Measurements from ENCODE around the gene SLFN14. TPM values are rescaled to one million over a fixed set of nuclear protein-coding genes. Genes with fewer than 3 reads are reported as not detected.

Gene SLFN14
- total RNA-seq, 1 experiment from 2014 or later = not detected

GRCh38 chr17:35578929-35579432 is 18.4 kb upstream of the SLFN14 start:
- no peak for TF ChIP-seq CTCF (IDR thresholded peaks at IDR 0.05; ENCODE audit: insufficient read depth in 1 of 2, low read depth in 1 of 2, low read length in 1 of 2, severe bottlenecking in 1 of 2, unreplicated experiment in 1 of 2)
- intact Hi-C loops (cut with micrococcal nuclease; ENCODE audit: unreplicated experiment) = loop anchor here (1.0 kb wide), 2 partner anchors 8 to 12 kb away; partner anchors contain the start of gene AP2B1
- Histone ChIP-seq H3K9me3 (no peaks in the 10 kb centered on the region), H3K36me3 (ENCODE audit: control insufficient read depth, insufficient read depth, low read length) (no peaks in the 10 kb centered on the region), H3K4me1 (peaks cover 6% of the 10 kb centered on the region), H3K27me3 (replicated peaks; ENCODE audit: control insufficient read depth, insufficient read depth, low read length) (no peaks in the 10 kb centered on the region), H3K4me3 (ENCODE audit: low read depth, low read length) (peak overlapping the region; percentile 50)
- H3K9me3 Mint-ChIP-seq (ENCODE audit: unreplicated experiment) = no peaks in the 10 kb centered on the region
- peaks cover 13% of the 10 kb centered on the region for H3K36me3 Mint-ChIP-seq (ENCODE audit: insufficient read depth, unreplicated experiment)
- TSS peak; percentile 67 for BruUV-seq (replicated peaks)
- ChIA-PET CTCF (interaction anchor here (0.7 to 1.5 kb wide), 3 partner anchors 9 to 229 kb away, joined by 3 to 6 read pairs (median 3); no protein-coding TSS in a partner anchor), POLR2A (interaction anchor here (0.6 to 3.4 kb wide), 6 partner anchors 9 to 487 kb away, joined by 3 to 51 read pairs (median 6); partner anchors contain the start of genes AP2B1 and TAF15)
- H3K27ac Mint-ChIP-seq (ENCODE audit: unreplicated experiment) = peak overlapping the region; percentile 100
- H3K27me3 Mint-ChIP-seq (ENCODE audit: insufficient read depth, unreplicated experiment) = no peaks in the 10 kb centered on the region
- peak overlapping the region; percentile 100 for H3K4me3 Mint-ChIP-seq (ENCODE audit: unreplicated experiment)
- H3K4me1 Mint-ChIP-seq (ENCODE audit: low read depth, unreplicated experiment) = peaks cover 5% of the 10 kb centered on the region
- no peak for DNase-seq

DNA sequence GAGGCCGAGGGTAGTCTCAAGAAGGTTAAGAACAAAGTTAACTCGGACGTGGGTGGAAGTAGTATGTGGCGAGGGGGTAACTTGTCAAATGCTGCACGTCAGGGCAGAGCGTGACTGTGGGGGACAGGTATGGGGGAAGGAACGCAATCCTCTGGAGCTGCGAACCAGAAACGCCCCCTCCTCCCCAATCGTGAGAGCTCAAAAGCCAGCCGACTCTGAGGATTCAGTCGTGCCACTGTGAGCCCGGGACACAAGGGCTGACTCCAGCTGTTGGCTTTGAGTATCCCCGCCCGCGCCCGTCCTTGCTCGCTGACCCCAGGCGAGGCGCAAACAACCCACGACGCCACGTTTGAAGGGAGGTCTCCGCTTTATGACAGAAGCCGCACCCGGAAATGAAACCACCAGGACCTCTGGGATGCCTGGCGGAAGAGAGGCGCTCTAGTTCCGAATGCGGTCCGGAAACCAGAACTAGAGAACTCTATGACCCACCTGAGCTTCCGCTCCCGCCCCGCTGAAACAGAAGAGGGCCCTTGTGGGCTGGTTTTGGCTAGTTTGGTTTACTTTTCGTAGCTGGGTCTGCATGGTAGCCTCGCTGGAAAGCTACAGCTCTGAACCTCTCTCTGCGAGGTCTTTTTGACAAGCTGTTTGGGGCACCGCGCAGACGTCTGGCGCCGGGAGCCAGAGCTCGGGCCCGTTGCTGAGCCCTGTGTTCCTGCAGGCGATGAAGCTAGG is 17.7 kb upstream of the SLFN14 start, which contains the start of gene PEX12:
TSS of gene PEX12 (minus strand) at position 375 of the 732 bp plus-strand sequence. CDS start 550 bp downstream, outside the sequence.
- BruUV-seq (replicated peaks) = no TSS peak
- intact Hi-C loops (cut with micrococcal nuclease; ENCODE audit: unreplicated experiment) = loop anchor here (1.0 kb wide), 2 partner anchors 9 to 11 kb away; partner anchors contain the start of gene AP2B1

More for the DNA sequence above, 17.7 kb upstream of the SLFN14 start, which contains the start of gene PEX12:
- Histone ChIP-seq H3K9me3 (no peaks in the 10 kb centered on the region), H3K27me3 (replicated peaks; ENCODE audit: control insufficient read depth, insufficient read depth, low read length) (no peaks in the 10 kb centered on the region), H3K36me3 (ENCODE audit: control insufficient read depth, insufficient read depth, low read length) (no peaks in the 10 kb centered on the region), H3K4me3 (ENCODE audit: low read depth, low read length) (peak within 1 kb of the TSS; percentile 50), H3K4me1 (peaks cover 6% of the 10 kb centered on the region)
- Mint-ChIP-seq H3K36me3 (ENCODE audit: insufficient read depth, unreplicated experiment) (peaks cover 13% of the 10 kb centered on the region), H3K9me3 (ENCODE audit: unreplicated experiment) (no peaks in the 10 kb centered on the region), H3K27me3 (ENCODE audit: insufficient read depth, unreplicated experiment) (no peaks in the 10 kb centered on the region), H3K4me1 (ENCODE audit: low read depth, unreplicated experiment) (peaks cover 5% of the 10 kb centered on the region), H3K4me3 (ENCODE audit: unreplicated experiment) (peak within 1 kb of the TSS; percentile 100), H3K27ac (ENCODE audit: unreplicated experiment) (peak within 1 kb of the TSS; percentile 100)
- ChIA-PET CTCF (interaction anchor here (0.7 to 1.5 kb wide), 4 partner anchors 8 to 230 kb away, joined by 3 to 6 read pairs (median 3); partner anchors contain the start of gene AP2B1), POLR2A (interaction anchor here (0.5 to 3.4 kb wide), 9 partner anchors 10 to 487 kb away, joined by 3 to 51 read pairs (median 5); partner anchors contain the start of genes AP2B1 and TAF15)
- DNase-seq = peak; percentile 88 to 92
- TF ChIP-seq CTCF (IDR thresholded peaks at IDR 0.05; ENCODE audit: insufficient read depth in 1 of 2, low read depth in 1 of 2, low read length in 1 of 2, severe bottlenecking in 1 of 2, unreplicated experiment in 1 of 2) = no peak

All from Caco-2 (cell line).